H1 (cell line): Measurements from ENCODE around the gene CX3CR1.

Experiments
- BACH1 ChIP-seq: IDR thresholded peaks from 2 replicates; pipeline ENCODE4 v1.6.1; 2012; ENCODE audit warnings: low read length, improper control_type of control experiment
- CTCF ChIP-seq, 3 experiments: IDR thresholded peaks; 1 replicate in 2 of 3; 2 replicates in 1 of 3; pipeline versions ENCODE4 v1.5.1 to v1.6.1; 2011; ENCODE audit warnings: low read length in 3 of 3, mild to moderate bottlenecking in 3 of 3, inconsistent platforms in 2 of 3, low read depth in 1 of 3, moderate library complexity in 1 of 3; ENCODE audit not compliant: insufficient read depth in 1 of 3; ENCODE audit errors: control extremely low read depth in 1 of 3
- EP300 ChIP-seq, 2 experiments: IDR thresholded peaks; 1 replicate in 1 of 2; 2 replicates in 1 of 2; pipeline ENCODE4 v1.6.1; 2011 to 2012; ENCODE audit warnings: low read depth in 2 of 2, low read length in 2 of 2, mild to moderate bottlenecking in 2 of 2, borderline replicate concordance in 1 of 2, inconsistent platforms in 1 of 2, moderate library complexity in 1 of 2
- EZH2 ChIP-seq: fragments of 200-600 bp; sonication (generic); IDR thresholded peaks from 2 replicates; pipeline ENCODE4 v1.7.1; 2012; ENCODE audit warnings: low read depth, mild to moderate bottlenecking, moderate library complexity, low read length, inconsistent platforms; ENCODE audit not compliant: severe bottlenecking
- POLR2AphosphoS5 ChIP-seq: IDR thresholded peaks from 2 replicates; pipeline ENCODE4 v1.6.1; 2011; ENCODE audit warnings: low read depth, low read length
- USF2 ChIP-seq: IDR thresholded peaks from 2 replicates; pipeline ENCODE4 v1.6.1; 2011; ENCODE audit warnings: low read length, improper control_type of control experiment
- ZNF274 ChIP-seq: IDR thresholded peaks from 2 replicates; pipeline ENCODE4 v1.7.0; 2012; ENCODE audit warnings: low read length, borderline replicate concordance; ENCODE audit errors: extremely low read depth

- TF ChIP-seq ZNF274 (no peak), CTCF (IDR thresholded peaks at IDR 0.05; ENCODE audit: control extremely low read depth in 1 of 3, insufficient read depth in 1 of 3, low read depth in 1 of 3, low read length in 3 of 3) (no peak), EZH2 (no peak), BACH1 (no peak), POLR2AphosphoS5 (no peak), USF2 (no peak), EP300 (IDR thresholded peaks at IDR 0.05; ENCODE audit: borderline replicate concordance in 1 of 2, low read depth in 2 of 2, low read length in 2 of 2) (no peak)
These were observed 9.3 kb upstream of the CX3CR1 start for GRCh38 chr3:39289107-39289506.
